Nephron progenitor cell (in vitro differentiated cells): ENCODE results near the gene PTPN3.
A peak's percentile ranks its signal among the peaks of the same experiment; 100 is the strongest.
"Not testable (repeated sequence)": the region's sequence is repeated elsewhere in the genome, so short reads cannot be mapped to it uniquely, and the experiment has no call there.

Experiments used
- DNase-seq: peaks from one replicate; pipeline ENCODE4 v3.0.0; 2021
- H3K27ac Mint-ChIP-seq: 2 replicates; pipeline ENCODE4 v1.8.0; 2021; ENCODE audit warnings: mild to moderate bottlenecking, moderate library complexity, mixed read lengths
- H3K27me3 Mint-ChIP-seq: 2 replicates; pipeline ENCODE4 v1.8.0; 2021; ENCODE audit warnings: mild to moderate bottlenecking, low read depth, mixed read lengths; ENCODE audit not compliant: poor library complexity
- H3K36me3 Mint-ChIP-seq: 2 replicates; pipeline ENCODE4 v1.8.0; 2021; ENCODE audit warnings: low read depth, mixed read lengths
- H3K4me1 Mint-ChIP-seq: 2 replicates; pipeline ENCODE4 v1.8.0; 2021; ENCODE audit warnings: mixed read lengths
- H3K4me3 Mint-ChIP-seq: 2 replicates; pipeline ENCODE4 v1.8.0; 2021; ENCODE audit warnings: mild to moderate bottlenecking, moderate library complexity, mixed read lengths
- H3K9me3 Mint-ChIP-seq: 2 replicates; pipeline ENCODE4 v1.8.0; 2021; ENCODE audit warnings: mild to moderate bottlenecking, moderate library complexity, mixed read lengths
- CTCF ChIP-seq: fragments of 200-600 bp; sonication (generic); IDR thresholded peaks from 2 replicates; pipeline ENCODE4 v1.5.0; 2021; ENCODE audit warnings: antibody characterized with exemption

The PTPN3 gene

GRCh38 chr9:109536859-109537258 is 38.8 kb upstream of the PTPN3 start:
- H3K9me3 Mint-ChIP-seq = peaks cover 6% of the 10 kb centered on the region
- H3K27me3 Mint-ChIP-seq = peaks cover 52% of the 10 kb centered on the region
- H3K4me1 Mint-ChIP-seq = no peaks in the 10 kb centered on the region
- DNase-seq = no peak
- no peak overlapping the region for H3K27ac Mint-ChIP-seq
- H3K4me3 Mint-ChIP-seq = no peak overlapping the region
- no peaks in the 10 kb centered on the region for H3K36me3 Mint-ChIP-seq
- no peak for TF ChIP-seq CTCF

GRCh38 chr9:109535365-109535764 is 37.3 kb upstream of the PTPN3 start:
- Mint-ChIP-seq H3K36me3 (no peaks in the 10 kb centered on the region), H3K27me3 (peaks cover 61% of the 10 kb centered on the region)

GRCh38 chr9:109534151-109534550 is 36.0 kb upstream of the PTPN3 start:
- no peak overlapping the region for H3K4me3 Mint-ChIP-seq
- no peaks in the 10 kb centered on the region for H3K36me3 Mint-ChIP-seq
- peaks cover 62% of the 10 kb centered on the region for H3K27me3 Mint-ChIP-seq
- H3K9me3 Mint-ChIP-seq = peaks cover 6% of the 10 kb centered on the region
- no peak overlapping the region for H3K27ac Mint-ChIP-seq
- no peak for TF ChIP-seq CTCF
- no peaks in the 10 kb centered on the region for H3K4me1 Mint-ChIP-seq
- no peak for DNase-seq

More at GRCh38 chr9:109535365-109535764, 37.3 kb upstream of the PTPN3 start:
- Mint-ChIP-seq H3K9me3 (peaks cover 6% of the 10 kb centered on the region), H3K4me1 (no peaks in the 10 kb centered on the region), H3K4me3 (no peak overlapping the region), H3K27ac (no peak overlapping the region)
- DNase-seq = no peak
- no peak for TF ChIP-seq CTCF

GRCh38 chr9:109532652-109533051 is 34.5 kb upstream of the PTPN3 start:
- H3K36me3 Mint-ChIP-seq, DNase-seq, H3K9me3 Mint-ChIP-seq, H3K4me1 Mint-ChIP-seq, H3K27ac Mint-ChIP-seq, H3K4me3 Mint-ChIP-seq: not testable (repeated sequence)
- peaks cover 62% of the 10 kb centered on the region for H3K27me3 Mint-ChIP-seq

GRCh38 chr9:109522106-109522505 is 24.0 kb upstream of the PTPN3 start:
- no peak for DNase-seq
- H3K27me3 Mint-ChIP-seq = peaks cover 28% of the 10 kb centered on the region
- no peak overlapping the region for H3K4me3 Mint-ChIP-seq
- no peak overlapping the region for H3K27ac Mint-ChIP-seq
- no peak for TF ChIP-seq CTCF
- no peaks in the 10 kb centered on the region for H3K4me1 Mint-ChIP-seq
- no peaks in the 10 kb centered on the region for H3K36me3 Mint-ChIP-seq
- H3K9me3 Mint-ChIP-seq = no peaks in the 10 kb centered on the region

- Mint-ChIP-seq H3K4me1 (no peaks in the 10 kb centered on the region), H3K27ac (no peak overlapping the region), H3K36me3 (no peaks in the 10 kb centered on the region), H3K4me3 (no peak overlapping the region), H3K27me3 (peaks cover 30% of the 10 kb centered on the region), H3K9me3 (no peaks in the 10 kb centered on the region)
- TF ChIP-seq CTCF = peak; percentile 89
- peak; percentile 73 for DNase-seq
Observed at GRCh38 chr9:109520475-109521132, 22.5 kb upstream of the PTPN3 start.
